Measurements from ENCODE around the gene ATP13A5. TPM values are rescaled to one million over a fixed set of nuclear protein-coding genes. Genes with fewer than 3 reads are reported as not detected.

Gene ATP13A5
- total RNA-seq, 1 experiment from 2014 or later: not detected

GRCh38 chr3:193229851-193230420, 148.6 kb downstream of the ATP13A5 start:
- Histone ChIP-seq H3K27ac (ENCODE audit: low read length) (no peak overlapping the region), H3K36me3 (ENCODE audit: control insufficient read depth, insufficient read depth, low read length) (no peaks in the 10 kb centered on the region), H3K4me1 (ENCODE audit: control insufficient read depth, insufficient read depth, low read length) (no peaks in the 10 kb centered on the region), H3K4me3 (ENCODE audit: low read depth in 2 of 2, low read length in 2 of 2) (no peak overlapping the region), H3K9me3 (ENCODE audit: control insufficient read depth, insufficient read depth, low read depth, low read length) (no peaks in the 10 kb centered on the region), H3K27me3 (ENCODE audit: control insufficient read depth, insufficient read depth, low read length) (peaks cover 3% of the 10 kb centered on the region; the same call in 1 of the 2 replicates)
- TF ChIP-seq POLR2AphosphoS5 (IDR thresholded peaks at IDR 0.05; ENCODE audit: low read depth, low read length) (no peak), REST (IDR thresholded peaks at IDR 0.05; ENCODE audit: insufficient read depth in 1 of 2, low read depth in 2 of 2, low read length in 1 of 2) (no peak), CTCF (IDR thresholded peaks at IDR 0.05) (no peak), TCF7L2 (IDR thresholded peaks at IDR 0.05; ENCODE audit: low read depth, low read length) (no peak), SIN3A (IDR thresholded peaks at IDR 0.05; ENCODE audit: borderline replicate concordance, insufficient read depth, low read depth, low read length) (no peak)
- intact Hi-C loops (cut with micrococcal nuclease; ENCODE audit: unreplicated experiment): no loop called here
- no peak for DNase-seq (ENCODE audit: low read depth, low spot score)
- ChIA-PET CTCF (no interaction called here), POLR2A (no interaction called here)
- no TSS peak for BruUV-seq (replicated peaks)
- ATAC-seq: no peak
- in situ Hi-C loops (cut with HindIII; ENCODE audit: low pct_unique_long_range_greater_than_20kb, low sequenced_read_pairs): no loop called here

- Histone ChIP-seq H3K36me3 (ENCODE audit: control insufficient read depth, insufficient read depth, low read length) (no peaks in the 10 kb centered on the region), H3K27ac (ENCODE audit: low read length) (no peak overlapping the region), H3K4me3 (ENCODE audit: low read depth in 2 of 2, low read length in 2 of 2) (no peak overlapping the region), H3K27me3 (ENCODE audit: control insufficient read depth, insufficient read depth, low read length) (peaks cover 3% of the 10 kb centered on the region; the same call in 1 of the 2 replicates), H3K4me1 (ENCODE audit: control insufficient read depth, insufficient read depth, low read length) (no peaks in the 10 kb centered on the region), H3K9me3 (ENCODE audit: control insufficient read depth, insufficient read depth, low read depth, low read length) (no peaks in the 10 kb centered on the region)
- no TSS peak for BruUV-seq (replicated peaks)
- DNase-seq (ENCODE audit: low read depth, low spot score): no peak
- CTCF ChIA-PET: no interaction called here
- TF ChIP-seq CTCF (IDR thresholded peaks at IDR 0.05) (no peak), SIN3A (IDR thresholded peaks at IDR 0.05; ENCODE audit: borderline replicate concordance, insufficient read depth, low read depth, low read length) (no peak), POLR2AphosphoS5 (IDR thresholded peaks at IDR 0.05; ENCODE audit: low read depth, low read length) (no peak), TCF7L2 (IDR thresholded peaks at IDR 0.05; ENCODE audit: low read depth, low read length) (no peak), REST (IDR thresholded peaks at IDR 0.05; ENCODE audit: insufficient read depth in 1 of 2, low read depth in 2 of 2, low read length in 1 of 2) (no peak)
- ATAC-seq: no peak
- POLR2A ChIA-PET: no interaction called here
- in situ Hi-C loops (cut with HindIII; ENCODE audit: low pct_unique_long_range_greater_than_20kb, low sequenced_read_pairs) (no loop called here), intact Hi-C loops (cut with micrococcal nuclease; ENCODE audit: unreplicated experiment) (no loop called here)
Observed at GRCh38 chr3:193228206-193228605, 150.3 kb downstream of the ATP13A5 start.

All from Panc1 (cell line).